HepG2 (cell line): Measurements from ENCODE around the gene CHST4. TPM values are rescaled to one million over a fixed set of nuclear protein-coding genes. Genes with fewer than 3 reads are reported as not detected.

ENCODE experiments used
- ATF4 ChIP-seq, 2 experiments: fragments of 450-650 bp in 1 of 2; sonication (generic) in 1 of 2; formaldehyde crosslinking; IDR thresholded peaks; 2 replicates each; pipeline versions ENCODE4 v1.5.0 to v1.8.0; 2020 to 2022; ENCODE audit warnings: mild to moderate bottlenecking in 1 of 2, missing genetic modification reagents in 1 of 2
- CHD2 ChIP-seq: IDR thresholded peaks from 2 replicates; pipeline ENCODE4 v1.6.1; 2011; ENCODE audit warnings: low read depth, low read length, improper control_type of control experiment
- KDM2A ChIP-seq: sonication (generic); formaldehyde crosslinking; IDR thresholded peaks from 2 replicates; pipeline ENCODE4 v1.4.0; 2020; ENCODE audit warnings: low read depth, missing genetic modification reagents, borderline replicate concordance
- MAFK ChIP-seq, 2 experiments: IDR thresholded peaks in 1 of 2; conservative IDR thresholded peaks in 1 of 2; 2 replicates each; pipeline ENCODE4 v1.6.1; 2011; ENCODE audit warnings: improper control_type of control experiment in 2 of 2, low read length in 2 of 2
- MIER2 ChIP-seq: IDR thresholded peaks from 2 replicates; pipeline ENCODE4 v1.6.1; 2016; ENCODE audit warnings: missing biosample characterization, missing genetic modification reagents
- MLX ChIP-seq: IDR thresholded peaks from 2 replicates; pipeline ENCODE4 v1.6.1; 2016
- MXD4 ChIP-seq: IDR thresholded peaks from 2 replicates; pipeline ENCODE4 v1.6.1; 2016; ENCODE audit warnings: mild to moderate bottlenecking, missing biosample characterization, missing genetic modification reagents
- PCBP1 ChIP-seq: fragments of 200-400 bp; formaldehyde crosslinking; IDR thresholded peaks from 2 replicates; pipeline ENCODE4 v1.6.1; 2017; ENCODE audit warnings: mild to moderate bottlenecking, low read depth, low read length, borderline replicate concordance
- PCBP2 ChIP-seq: fragments of 200-400 bp; formaldehyde crosslinking; optimal IDR thresholded peaks from 2 replicates; pipeline ENCODE3; 2018; ENCODE audit warnings: low read length, low read depth; ENCODE audit not compliant: poor library complexity, severe bottlenecking
- PITX1 ChIP-seq: sonication (generic); formaldehyde crosslinking; IDR thresholded peaks from 2 replicates; pipeline ENCODE4 v1.5.1; 2020; ENCODE audit warnings: mild to moderate bottlenecking, missing genetic modification reagents
- SIN3A ChIP-seq: IDR thresholded peaks from 2 replicates; pipeline ENCODE4 v1.6.1; 2011; ENCODE audit warnings: low read depth, mild to moderate bottlenecking, control low read depth, low read length, borderline replicate concordance
- SKI ChIP-seq: fragments of 450-650 bp; IDR thresholded peaks from one replicate; pipeline ENCODE4 v1.6.1; 2018; ENCODE audit warnings: mild to moderate bottlenecking; ENCODE audit not compliant: partially characterized antibody
- SNAI1 ChIP-seq: sonication (generic); formaldehyde crosslinking; IDR thresholded peaks from 2 replicates; pipeline ENCODE4 v1.5.0; 2020; ENCODE audit warnings: mild to moderate bottlenecking, missing genetic modification reagents, borderline replicate concordance
- TRAFD1 ChIP-seq: sonication (generic); formaldehyde crosslinking; IDR thresholded peaks from 2 replicates; pipeline ENCODE4 v1.5.1; 2020; ENCODE audit warnings: missing genetic modification reagents, mild to moderate bottlenecking, borderline replicate concordance
- WIZ ChIP-seq: sonication (generic); formaldehyde crosslinking; IDR thresholded peaks from 2 replicates; pipeline ENCODE4 v1.5.1; 2020; ENCODE audit warnings: mild to moderate bottlenecking, missing genetic modification reagents
- XBP1 ChIP-seq: sonication (generic); formaldehyde crosslinking; IDR thresholded peaks from 2 replicates; pipeline ENCODE4 v1.5.0; 2020; ENCODE audit warnings: missing genetic modification reagents
- ZBTB8A ChIP-seq: sonication (generic); formaldehyde crosslinking; IDR thresholded peaks from 2 replicates; pipeline ENCODE4 v1.4.0; 2020; ENCODE audit warnings: mild to moderate bottlenecking, low read depth, missing genetic modification reagents, borderline replicate concordance
- ZEB1 ChIP-seq: IDR thresholded peaks from 2 replicates; pipeline ENCODE4 v1.6.1; 2012; ENCODE audit warnings: mild to moderate bottlenecking, low read depth, inconsistent platforms; ENCODE audit not compliant: insufficient replicate concordance
- ZNF124 ChIP-seq: sonication (generic); formaldehyde crosslinking; IDR thresholded peaks from 2 replicates; pipeline ENCODE4 v1.4.0; 2020; ENCODE audit warnings: missing genetic modification reagents
- ZNF569 ChIP-seq: sonication (generic); formaldehyde crosslinking; IDR thresholded peaks from 2 replicates; pipeline ENCODE4 v1.5.0; 2020; ENCODE audit warnings: mild to moderate bottlenecking, missing genetic modification reagents, moderate library complexity, borderline replicate concordance
- ZNF691 ChIP-seq: sonication (generic); formaldehyde crosslinking; IDR thresholded peaks from 2 replicates; pipeline ENCODE4 v1.4.0; 2020; ENCODE audit warnings: missing genetic modification reagents, low read depth, mild to moderate bottlenecking, borderline replicate concordance
- ZNF710 ChIP-seq: sonication (generic); formaldehyde crosslinking; IDR thresholded peaks from 2 replicates; pipeline ENCODE4 v1.5.0; 2020; ENCODE audit warnings: mild to moderate bottlenecking, missing genetic modification reagents, borderline replicate concordance
- ZNF792 ChIP-seq: IDR thresholded peaks from 2 replicates; pipeline ENCODE4 v1.6.1; 2016
- ZSCAN30 ChIP-seq: sonication (generic); formaldehyde crosslinking; IDR thresholded peaks from 2 replicates; pipeline ENCODE4 v1.5.0; 2020; ENCODE audit warnings: mild to moderate bottlenecking, missing genetic modification reagents
- polyA plus RNA-seq, 8 experiments: library from polyadenylated mRNA; depleted of rRNA in 3 of 8; stranded (reverse) in 7 of 8; unstranded in 1 of 8; fragments of >200 nt; fragmentation: Illumina TruSeq in 4 of 8; extraction: Trizol in 4 of 8; gene quantifications; 2 replicates each; pipeline versions ENCODE4 v1.2.1 to v1.2.3, GENCODE V29; 2011 to 2016; ENCODE audit warnings: low read depth in 4 of 8, missing spikeins in 1 of 8, mixed read lengths in 1 of 8; ENCODE audit not compliant: insufficient read depth in 1 of 8
- total RNA-seq, 5 experiments: library from RNA; depleted of rRNA; stranded (reverse); fragments of >200 nt; fragmentation: Illumina TruSeq; extraction: Trizol; gene quantifications; 2 replicates each; pipeline ENCODE4 v1.2.3, GENCODE V29; 2016; ENCODE audit warnings: low read depth in 1 of 5

The CHST4 gene
- total and polyA plus RNA-seq, 2 of the 13 experiments (the other 11 are each of a cell fraction or from before 2014, with no cell fraction given) = not detected

GRCh38 chr16:71564335-71564967 lies 38.2 kb downstream of the CHST4 start (continued):
- TF ChIP-seq ATF4 (CRISPR knock-in tag; IDR thresholded peaks at IDR 0.05) (0 out of 4 replicates have a peak, but pooled peaks of 1 of the 2 experiments have one; percentile 14), PITX1 (CRISPR knock-in tag) (no peak), ZNF710 (no peak), MIER2 (CRISPR knock-in tag) (no peak), CHD2 (no peak), SKI (no peak), ZNF124 (CRISPR knock-in tag) (peak; percentile 81), PCBP1 (no peak), MAFK (conservative IDR thresholded peaks at IDR 0.05 in 1 of 2, IDR thresholded peaks at IDR 0.05 in 1 of 2; ENCODE audit: low read length in 2 of 2) (no peak), PCBP2 (peak; percentile 52), ZNF569 (CRISPR knock-in tag) (0 out of 2 replicates have a peak, but pooled peaks have one; percentile 22), MXD4 (peak; percentile 49; the same call in 1 of the 2 replicates), ZNF691 (no peak), ZNF792 (CRISPR knock-in tag) (no peak), TRAFD1 (CRISPR knock-in tag) (peak; percentile 91; the same call in 1 of the 2 replicates), SNAI1 (no peak), KDM2A (no peak), ZSCAN30 (no peak), SIN3A (peak; percentile 84; the same call in 1 of the 2 replicates), XBP1 (no peak), ZEB1 (peak; percentile 29), ZBTB8A (CRISPR knock-in tag) (no peak), WIZ (0 out of 2 replicates have a peak, but pooled peaks have one; percentile 51), MLX (CRISPR knock-in tag) (no peak)
